ENCODE data around the gene BANF2.

BANF2 gene

DNA sequence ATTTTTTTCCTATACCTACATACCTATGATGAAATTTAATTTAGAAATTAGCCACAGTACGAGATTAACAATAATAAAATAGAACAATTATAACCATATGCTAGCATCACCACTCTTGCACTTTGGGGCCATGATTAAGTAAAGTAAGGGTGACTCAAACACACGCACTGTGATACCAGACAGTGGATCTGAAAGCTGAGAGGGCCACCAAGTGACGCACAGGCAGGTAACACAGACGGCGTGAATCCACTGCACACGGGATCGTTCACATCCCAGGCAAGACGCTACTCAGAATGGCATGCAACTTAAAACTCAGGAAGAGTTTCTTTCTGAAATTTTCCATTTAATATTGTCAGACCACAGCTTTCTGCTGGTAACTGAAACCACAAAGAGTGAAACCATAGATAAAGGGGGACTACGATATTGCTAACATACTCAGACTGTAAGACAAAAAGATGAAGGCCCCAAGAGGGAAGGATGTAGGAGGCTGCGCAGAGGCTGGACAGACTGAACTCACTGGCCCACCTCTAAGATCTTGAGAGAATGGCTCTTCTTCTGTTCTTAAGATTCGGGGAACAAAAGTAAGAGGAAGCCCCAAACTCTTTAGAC lies 35.6 kb upstream of the BANF2 start:
- DNase-seq = no peak

DNA sequence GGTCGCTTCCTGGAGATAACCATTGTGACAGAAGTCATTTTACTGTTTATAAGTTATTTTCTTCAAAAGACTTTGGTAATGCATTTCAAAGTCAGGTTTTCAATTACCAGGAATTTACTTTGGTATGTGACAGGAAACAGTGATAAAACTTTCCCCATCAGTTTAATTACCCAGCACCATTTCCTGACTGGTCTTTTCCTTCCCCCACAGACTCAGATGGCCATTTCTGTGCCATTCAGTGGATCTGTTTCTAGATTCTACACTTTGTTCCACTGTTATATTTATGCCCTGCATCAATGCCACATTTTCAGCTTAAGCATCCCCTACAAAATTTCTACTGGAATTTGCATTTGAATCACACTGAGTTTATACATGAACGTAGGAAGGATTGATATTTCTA lies 34.0 kb upstream of the BANF2 start:
- DNase-seq = no peak

DNA sequence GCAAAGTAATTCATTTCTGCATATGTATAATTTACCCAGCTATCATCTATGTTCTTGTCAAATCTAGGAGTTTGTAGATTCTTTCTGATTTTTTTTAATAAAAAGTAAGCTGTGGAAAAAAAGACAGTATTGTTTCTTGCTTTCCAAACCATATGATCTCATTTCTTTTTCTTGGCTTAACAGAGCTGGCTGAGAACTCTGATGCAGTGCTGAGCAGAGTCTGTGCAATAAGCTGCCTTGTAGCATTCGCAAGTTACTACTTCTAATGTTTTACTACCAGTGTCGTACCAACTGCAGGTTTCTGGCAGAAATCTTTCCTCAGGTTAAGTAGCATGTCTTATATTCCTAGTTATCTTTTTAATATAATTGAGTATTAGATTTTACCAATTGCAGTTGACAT lies 33.3 kb upstream of the BANF2 start:
- DNase-seq = no peak

DNA sequence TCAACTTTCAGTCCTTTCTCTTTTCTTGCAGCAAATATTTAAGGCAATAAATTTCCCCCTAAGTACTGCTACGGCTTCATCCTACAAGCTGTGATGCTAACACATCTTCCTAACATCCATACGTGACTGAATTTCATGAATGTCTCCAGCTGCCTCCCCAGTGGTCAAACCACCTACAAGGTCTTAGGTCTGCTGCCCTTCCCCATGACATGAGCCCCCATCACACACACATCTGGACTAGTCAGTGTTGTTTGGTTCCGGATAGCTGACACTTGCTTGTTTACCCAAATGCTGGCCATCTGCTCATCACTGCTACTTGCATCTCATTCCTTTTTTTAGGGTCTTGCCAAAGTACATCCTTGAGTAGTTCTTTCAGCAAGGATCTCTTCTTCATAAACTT lies 32.3 kb upstream of the BANF2 start:
- no peak for DNase-seq

DNA sequence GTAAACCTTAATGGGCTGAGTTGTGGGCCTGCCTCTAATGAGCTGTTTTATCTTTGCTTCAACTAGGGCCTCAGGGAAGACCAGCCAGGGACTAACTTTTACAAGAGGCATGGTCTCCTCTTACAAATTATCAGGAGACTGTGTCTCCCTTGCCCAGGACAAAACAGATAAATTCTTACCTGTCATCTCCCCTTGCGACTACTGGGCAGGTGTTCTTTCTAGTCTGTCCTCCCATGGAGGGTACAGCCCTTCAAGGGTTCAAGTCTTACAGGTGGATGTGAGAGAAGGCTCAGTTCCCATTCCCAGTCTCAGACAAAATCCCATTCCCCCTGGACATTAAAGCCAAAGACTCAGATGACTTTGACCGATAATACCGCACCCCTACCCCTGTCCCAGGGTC lies 31.3 kb upstream of the BANF2 start:
- no peak for DNase-seq

DNA sequence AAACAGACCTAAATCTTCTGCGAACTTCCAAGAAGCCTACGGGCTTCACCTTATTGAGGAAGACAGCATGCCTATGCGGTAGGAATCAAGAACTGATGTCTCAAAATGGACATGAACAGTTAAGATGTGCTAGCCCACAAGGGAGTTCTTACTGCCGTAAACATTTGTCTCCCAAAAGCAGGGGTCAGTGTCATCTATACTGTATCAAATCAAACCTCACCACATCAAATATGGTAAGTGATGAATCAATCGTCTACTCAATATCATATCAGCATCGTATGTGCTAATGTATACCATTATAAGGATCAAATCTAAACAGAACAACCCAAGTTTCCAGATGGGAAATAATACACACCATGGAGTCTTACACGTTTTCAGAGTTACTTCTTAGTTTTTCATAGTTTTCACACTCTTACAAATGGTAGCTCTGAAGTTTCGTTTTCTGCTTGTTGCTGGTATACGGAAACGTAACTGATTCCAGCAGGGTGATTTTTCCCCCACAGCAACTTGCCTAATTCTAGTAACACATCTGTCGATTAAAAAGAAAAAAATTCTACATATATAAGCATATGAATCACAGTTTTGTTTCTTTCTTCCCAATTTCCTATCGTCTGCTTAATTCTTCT lies 30.3 kb upstream of the BANF2 start:
- no peak for DNase-seq

DNA sequence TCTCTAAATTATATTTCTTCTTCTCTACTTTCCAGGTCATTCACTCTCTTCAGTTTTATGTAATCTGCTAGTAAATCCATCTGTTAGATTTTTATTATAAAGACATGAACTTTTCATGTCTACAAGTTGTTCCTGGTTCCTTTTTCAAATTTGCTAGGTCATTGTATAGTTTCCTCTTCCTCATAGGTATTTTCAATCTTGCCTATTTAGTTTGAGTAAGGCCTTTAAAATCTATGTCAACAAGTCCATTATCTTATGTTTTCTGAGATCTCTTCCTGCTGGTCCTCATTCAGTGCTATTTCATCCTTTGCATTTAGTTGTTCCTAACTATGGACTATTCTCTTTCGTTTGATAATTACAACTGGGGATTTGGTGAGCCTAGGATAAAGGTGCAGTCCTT lies 28.8 kb upstream of the BANF2 start:
- DNase-seq = no peak

DNA sequence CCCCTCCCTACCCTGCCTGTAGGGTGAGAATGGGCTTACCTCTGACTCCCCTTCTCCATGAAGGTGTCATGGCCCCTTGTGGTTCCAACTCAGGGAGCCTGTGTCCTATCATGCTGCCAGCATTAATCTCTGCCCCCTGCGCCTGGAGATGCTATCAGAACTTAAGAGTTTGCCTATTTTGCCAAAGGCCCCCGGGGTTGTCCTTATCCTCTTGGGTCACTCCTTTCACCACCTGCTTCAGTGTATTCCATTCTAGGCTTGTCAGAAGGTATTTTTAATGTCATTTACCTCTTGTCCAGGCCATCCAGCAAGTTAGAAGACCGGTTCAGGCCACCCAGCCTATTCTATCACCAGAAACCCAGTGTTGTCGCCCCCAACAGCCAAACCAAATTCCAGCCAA lies 28.2 kb upstream of the BANF2 start:
- DNase-seq = no peak

DNA sequence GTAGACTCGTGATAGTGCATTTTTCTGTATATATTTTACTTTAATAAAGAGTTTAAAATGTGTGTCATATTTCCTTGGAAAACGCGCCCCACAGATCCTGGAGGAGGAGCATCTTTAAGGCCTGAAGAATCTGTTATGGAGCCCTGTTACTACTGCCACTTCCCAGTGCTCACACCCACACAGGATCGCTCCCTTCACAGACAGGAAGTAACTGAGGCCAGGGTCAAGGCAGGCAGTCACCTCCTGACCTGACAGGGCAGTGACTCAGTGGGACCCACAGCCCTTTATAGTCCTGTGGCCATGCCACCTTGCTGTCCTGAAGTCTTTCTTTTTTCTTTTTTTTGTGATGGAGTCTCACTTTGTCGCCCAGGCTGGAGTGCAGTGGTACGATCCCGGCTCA lies 26.7 kb upstream of the BANF2 start:
- no peak for DNase-seq

DNA sequence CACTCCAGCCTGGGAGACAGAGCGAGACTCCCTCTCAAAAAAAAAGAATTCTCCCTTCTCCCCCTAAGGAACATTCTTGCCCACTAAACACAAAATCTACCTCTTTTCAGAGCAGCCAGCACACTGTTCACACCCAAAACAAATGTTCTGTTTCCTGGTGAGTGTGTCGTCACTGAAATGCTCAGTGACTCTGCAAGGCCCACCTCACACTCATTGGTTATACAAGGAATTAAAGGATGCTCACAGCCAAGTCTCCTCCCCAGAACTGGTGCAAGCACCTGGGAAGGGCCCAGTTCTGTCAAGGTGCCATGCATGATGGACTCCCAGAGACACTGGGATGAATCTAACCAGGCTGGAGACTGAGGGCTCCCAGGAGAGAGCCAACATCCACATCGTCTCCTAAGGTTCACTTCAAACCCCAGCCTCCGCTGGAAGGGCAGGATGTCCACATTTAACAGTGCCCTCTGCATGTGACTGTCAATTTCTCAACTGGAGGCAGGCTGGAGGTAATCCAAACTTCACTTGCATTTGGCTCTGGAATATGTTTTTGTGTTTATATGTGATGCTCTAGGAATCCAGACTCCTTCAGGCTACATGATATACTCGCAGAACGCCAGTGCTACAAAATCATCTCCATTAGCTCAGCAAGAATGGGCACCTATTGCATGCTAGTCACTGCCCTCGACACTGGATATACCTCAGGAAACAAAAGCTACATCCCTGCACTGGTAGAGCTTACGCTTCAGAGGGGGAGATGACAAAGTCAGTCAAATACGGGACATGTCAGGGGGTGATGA lies 24.8 kb upstream of the BANF2 start:
- no peak for DNase-seq

DNA sequence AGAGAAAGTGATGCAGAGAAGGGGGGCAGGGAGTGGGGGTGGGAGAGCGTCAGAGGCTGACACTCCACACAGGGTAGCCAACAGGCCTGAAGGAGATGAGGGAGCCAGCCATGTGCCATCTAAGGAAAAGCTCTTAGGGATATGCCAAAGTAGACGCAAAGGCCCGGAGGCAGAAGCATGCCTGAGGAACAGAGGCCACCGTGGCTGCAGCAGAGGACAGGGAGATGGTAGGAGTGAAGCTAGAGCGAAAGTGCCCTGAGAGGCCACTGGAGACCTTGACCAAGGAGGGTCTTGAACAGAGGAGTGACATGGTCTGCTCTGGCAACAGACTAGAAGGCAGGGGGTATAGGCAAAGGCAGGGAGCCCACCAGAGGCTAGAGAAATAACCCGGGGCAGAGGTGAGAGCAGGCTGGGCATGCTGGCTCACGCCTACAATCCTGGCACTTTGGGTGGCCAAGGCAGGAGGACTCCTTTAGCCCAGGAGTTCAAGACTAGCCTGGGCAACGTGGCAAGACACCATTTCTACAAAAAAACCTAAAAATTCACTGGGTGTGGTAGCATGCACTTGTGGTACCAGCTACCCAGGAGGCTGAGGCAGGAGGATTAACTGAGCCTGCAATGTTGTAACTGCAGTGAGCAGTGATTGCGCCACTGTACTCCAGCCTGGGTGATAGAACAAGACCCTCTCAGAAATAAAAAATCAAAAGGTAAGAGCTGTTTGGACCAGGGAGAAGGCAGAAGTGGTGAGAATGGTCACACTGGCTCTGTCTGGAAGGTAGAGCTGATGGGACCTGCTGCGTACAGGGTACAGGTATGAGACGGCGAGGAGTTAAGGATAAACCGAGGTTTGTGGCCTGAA lies 24.0 kb upstream of the BANF2 start:
- DNase-seq = no peak

DNA sequence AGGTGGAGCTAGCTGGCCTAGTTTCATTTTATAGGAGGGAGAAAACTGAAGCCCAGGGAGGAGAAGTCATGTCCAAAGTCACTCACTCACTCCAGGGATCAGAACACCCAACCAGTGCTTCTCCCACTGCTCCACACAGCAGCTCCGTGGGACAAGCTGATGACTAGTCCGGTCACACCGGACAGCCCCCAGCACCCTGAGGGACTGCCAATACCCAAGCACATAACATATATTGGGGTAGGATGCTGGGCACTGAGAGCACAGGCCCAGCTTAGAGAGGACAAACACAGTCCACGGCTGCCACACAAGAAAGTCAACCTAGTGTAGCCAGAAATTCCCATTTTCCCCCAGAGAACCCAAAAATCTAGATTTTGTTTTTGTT lies 23.4 kb upstream of the BANF2 start:
- no peak for DNase-seq

DNA sequence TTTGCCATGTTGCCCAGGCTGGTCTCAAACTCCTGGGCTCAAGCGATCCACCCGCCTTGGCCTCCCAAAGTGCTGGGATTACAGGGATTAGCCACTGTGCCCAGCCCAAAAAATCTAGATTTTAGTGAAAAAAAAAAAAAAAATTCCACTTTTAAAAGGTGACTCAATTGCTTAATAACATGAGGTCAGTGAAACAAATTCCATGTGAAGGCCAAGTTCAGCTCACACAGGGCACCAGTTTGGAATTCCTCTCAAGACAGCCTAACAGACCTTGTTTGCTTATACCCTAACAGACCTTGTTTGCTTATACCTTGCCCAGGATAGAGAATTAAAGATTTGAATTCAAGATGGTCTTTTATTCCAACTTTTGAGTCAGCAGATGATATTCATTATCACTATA lies 22.8 kb upstream of the BANF2 start:
- DNase-seq = no peak

DNA sequence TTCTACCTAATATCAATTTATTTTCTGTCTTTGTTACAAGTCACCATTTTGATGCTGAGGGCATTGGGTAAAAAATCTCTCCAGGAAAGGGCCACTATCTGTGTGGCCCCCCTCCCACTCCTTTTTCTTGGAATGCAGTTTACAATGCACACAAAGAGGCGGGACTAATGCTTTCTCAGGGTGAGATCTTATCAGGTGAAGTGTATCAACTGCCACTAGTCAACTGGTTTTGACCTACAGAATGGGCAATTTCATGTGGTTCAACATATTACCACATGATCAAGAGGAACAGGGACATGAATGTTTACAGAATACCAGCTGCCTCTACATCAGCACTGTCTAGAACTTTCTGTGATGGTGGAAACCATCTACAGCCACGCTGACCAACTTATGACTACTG lies 21.5 kb upstream of the BANF2 start:
- no peak for DNase-seq

DNA sequence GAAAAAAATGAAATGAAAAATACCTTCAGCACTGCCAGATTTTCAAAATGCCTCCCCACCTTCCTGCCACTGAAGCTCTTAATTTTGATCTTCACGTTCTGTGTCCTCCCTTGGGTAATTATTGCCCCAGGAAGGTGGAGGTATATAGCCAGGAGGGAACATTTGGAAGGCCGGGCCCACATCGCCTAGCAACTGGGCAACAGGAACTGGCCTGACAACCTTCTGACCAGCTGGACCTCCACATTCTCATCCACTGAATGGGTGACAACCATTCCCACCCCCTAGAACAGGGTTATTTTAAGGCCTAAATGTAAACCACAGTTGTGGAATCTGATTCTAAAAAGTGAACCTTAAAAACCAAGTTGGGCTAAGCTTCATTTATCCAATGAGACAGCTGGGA lies 20.9 kb upstream of the BANF2 start:
- DNase-seq = no peak

DNA sequence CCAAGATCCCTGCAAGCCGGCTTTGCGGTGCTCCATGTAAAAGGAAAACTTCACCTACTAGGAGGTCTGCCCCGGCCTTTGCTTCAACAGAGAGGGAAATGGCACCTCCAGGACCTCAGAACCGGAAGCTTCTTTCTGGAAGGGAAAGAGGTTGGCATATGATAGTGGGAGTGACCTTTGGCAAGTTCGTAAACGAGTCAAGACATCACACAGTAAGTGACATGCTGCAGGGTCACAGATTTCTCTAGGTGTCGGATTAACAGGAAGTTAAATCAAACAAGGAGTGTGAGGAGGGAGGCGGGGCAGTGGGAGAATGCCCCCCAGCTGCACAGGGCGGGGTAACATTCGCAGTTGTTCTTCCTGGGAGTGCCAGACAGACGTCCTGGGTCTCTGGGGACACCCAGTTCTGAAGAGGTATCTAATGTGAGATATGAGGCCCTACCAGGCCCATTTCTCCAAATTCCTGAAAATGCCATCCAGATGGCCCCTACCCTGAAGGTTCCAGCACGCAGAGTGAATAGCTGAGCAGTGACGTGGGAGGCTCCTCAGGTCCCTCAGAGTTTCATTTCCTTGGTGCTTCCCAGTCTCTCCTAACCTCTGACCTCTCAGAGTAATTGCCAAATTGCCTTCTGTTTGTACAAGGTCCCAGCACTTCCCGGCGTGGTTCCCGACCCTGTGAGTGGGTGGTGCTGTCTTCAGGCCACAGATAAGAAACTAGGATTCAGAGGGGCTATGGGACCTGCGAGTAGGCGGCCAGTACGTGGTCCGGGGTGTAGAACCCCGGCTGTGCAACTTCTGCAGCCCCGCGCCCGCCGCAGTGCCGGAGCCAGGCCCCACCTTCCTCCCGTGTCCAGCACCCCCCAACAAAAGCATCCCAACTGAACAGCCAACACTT lies 19.6 kb upstream of the BANF2 start:
- DNase-seq = no peak

DNA sequence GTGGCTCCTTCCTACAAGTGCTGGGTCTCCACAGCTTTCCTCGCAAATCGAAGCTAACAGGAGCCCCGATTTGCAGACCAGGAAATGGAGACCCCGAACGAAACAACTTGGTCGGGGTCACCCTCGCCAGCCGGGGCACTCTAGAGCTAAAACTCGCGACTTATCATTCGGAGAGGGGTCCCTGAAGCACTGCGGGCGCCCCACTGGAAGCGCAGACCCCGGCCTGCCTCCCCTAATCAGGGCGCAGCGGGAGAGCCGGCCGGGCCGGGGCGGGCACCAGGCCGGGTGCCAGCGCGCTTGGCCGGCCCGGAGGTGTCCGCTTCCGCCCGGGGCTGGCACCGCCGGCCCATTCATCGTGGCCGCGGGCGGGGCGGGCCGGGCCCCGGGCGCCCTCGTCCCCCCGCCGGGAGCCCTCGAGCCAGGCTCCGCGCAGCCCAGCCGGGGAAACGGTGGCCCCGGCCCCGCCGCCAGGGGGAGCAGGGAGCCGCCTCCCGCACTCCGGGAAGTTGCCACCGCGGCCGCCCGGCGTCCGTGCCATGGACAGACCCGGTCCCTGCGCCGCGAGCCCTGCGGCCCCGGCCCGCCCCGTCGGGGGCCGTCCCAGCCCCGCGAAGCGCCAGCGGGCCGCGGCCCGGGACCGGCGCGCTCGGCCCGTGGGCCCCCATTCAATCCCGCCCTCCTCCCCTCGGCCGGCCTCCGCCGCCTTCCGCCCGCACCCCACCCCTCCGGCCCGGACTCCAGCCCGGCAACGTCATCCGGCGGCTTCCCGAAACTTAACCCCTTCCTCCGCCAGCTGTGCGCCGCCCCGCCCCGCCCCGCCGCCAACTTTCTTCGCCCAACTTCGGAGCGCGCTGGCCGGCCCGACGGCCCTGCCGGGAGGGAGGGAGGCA lies 18.7 kb upstream of the BANF2 start:
- peak; percentile 29 to 79 for DNase-seq

DNA sequence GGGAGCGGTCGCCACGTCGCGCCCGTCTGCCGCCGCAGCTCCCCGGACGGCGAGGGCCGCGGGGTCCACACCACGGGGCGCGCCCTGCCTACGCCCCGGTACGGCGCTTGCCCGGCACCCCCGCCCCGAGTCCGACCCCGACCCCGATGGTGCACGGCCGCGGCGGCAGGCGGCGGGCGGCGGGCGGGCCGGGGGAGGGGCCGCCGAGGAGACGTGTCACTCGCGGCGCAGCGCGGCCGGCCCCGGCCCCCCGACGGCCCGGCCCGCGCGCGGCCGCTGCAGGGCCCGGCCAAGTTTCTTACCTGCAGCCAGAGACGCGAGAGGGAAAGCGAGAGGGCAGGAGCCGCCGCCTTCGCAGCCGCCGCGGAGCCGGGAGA lies 18.1 kb upstream of the BANF2 start:
- no peak for DNase-seq

DNA sequence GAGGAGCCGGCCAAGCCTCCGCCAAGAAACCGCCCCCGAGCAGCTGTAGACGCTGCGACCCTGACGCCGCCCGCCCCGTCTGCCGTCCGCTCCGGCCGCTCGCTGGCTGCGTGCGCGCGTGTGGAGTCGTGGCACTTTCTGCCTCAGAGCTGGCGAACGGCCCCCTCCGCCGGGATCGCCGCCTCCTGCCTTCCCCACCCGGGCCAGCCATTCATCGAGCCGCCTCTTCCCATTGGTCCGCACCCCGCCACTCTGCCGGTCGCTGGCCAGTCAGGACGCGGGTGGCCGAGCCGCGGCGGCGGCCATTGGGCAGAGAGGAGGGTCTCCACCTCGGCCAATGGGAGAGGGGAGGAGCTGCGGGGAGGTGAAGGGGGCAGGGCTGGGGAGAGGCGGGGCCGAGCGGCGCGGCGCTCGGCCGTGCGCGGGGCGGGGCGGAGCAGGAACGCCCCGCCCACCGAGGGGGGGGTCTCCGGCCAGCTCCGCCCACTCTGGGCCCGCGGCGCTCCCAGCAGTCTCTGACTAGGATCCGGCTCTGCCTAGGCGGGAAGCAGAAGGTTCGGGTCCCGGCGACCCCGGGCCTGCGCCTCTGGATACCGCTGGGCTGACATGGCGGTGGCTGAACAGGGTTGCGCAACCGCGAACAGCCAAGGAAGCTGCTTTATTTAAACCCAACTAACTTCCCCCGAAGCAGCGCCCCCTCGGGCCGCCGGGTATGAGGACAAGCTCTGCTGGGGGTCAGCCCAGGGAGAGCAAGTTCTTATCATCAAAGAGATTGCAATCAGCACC lies 17.5 kb upstream of the BANF2 start, which contains the start of gene RRBP1:
RRBP1 (minus strand) TSS at position 140 of the 786 bp plus-strand sequence. CDS start 21,735 bp downstream, outside the sequence.
- DNase-seq = peak; percentile 98

DNA sequence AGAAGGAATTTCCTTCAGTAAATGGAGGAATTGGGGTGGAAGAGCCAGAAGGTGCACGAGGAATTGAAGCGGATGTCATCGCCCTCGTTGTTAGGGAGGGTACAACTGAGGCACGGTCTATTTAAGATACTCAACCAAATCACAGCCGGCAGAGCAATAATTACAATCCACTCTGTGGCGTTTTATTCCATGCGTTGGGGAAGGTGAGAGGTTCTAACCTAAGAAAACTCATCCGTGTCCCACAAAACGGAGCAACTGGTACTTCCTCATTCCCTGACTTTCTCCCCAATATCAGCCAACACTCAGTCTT lies 16.9 kb upstream of the BANF2 start:
- DNase-seq = no peak

Measured in SHP77 (cell line).